Upper lobe of left lung (tissue), 6 donors: Measurements from ENCODE around the gene C22orf23. TPM values are rescaled to one million over a fixed set of nuclear protein-coding genes. Genes with fewer than 3 reads are reported as not detected.
A peak's percentile ranks its signal among the peaks of the same experiment; 100 is the strongest.

ENCODE experiments used
- ATAC-seq, 2 donors: fragments of 200-7000 bp; cut with Tn5 transposase; one replicate each; pipeline ENCODE4 v1.9.1; 2022; ENCODE audit warnings: mild to moderate bottlenecking in 2 of 2, moderate library complexity in 2 of 2; ENCODE audit not compliant: low FRiP score in 2 of 2
- DNase-seq, 2 donors: peaks; one replicate each; pipeline ENCODE4 v3.0.0-alpha.2; 2019 to 2020
- H3K27ac ChIP-seq, 4 donors: fragments of 200-600 bp; sonication (generic); one replicate each; pipeline ENCODE4 v1.5.1; 2016 to 2019
- H3K27me3 ChIP-seq, 4 donors: fragments of 200-600 bp; sonication (generic); one replicate each; pipeline ENCODE4 v1.5.1; 2017 to 2019
- H3K36me3 ChIP-seq, 4 donors: fragments of 200-600 bp; sonication (generic); one replicate each; pipeline ENCODE4 v1.5.1; 2016 to 2019
- H3K4me1 ChIP-seq, 4 donors: fragments of 200-600 bp; sonication (generic); one replicate each; pipeline ENCODE4 v1.5.1; 2018 to 2019
- H3K4me3 ChIP-seq, 4 donors: fragments of 200-600 bp; sonication (generic); one replicate each; pipeline ENCODE4 v1.5.1; 2017 to 2019; ENCODE audit warnings: mild to moderate bottlenecking in 2 of 4, moderate library complexity in 1 of 4
- H3K9me3 ChIP-seq, 4 donors: fragments of 200-600 bp; sonication (generic); one replicate each; pipeline ENCODE4 v1.5.1; 2018 to 2019
- EP300 ChIP-seq, 4 donors: sonication (generic); formaldehyde crosslinking; IDR thresholded peaks; one replicate each; pipeline ENCODE4 v1.5.1; 2017; ENCODE audit warnings: antibody characterized with exemption in 4 of 4, control low read depth in 2 of 4
- POLR2A ChIP-seq, 4 donors: fragments of 450-650 bp; IDR thresholded peaks; one replicate each; pipeline ENCODE4 v1.5.1; 2016 to 2017; ENCODE audit warnings: antibody characterized with exemption in 4 of 4, mild to moderate bottlenecking in 2 of 4
- POLR2AphosphoS5 ChIP-seq, 2 donors: sonication (generic); formaldehyde crosslinking; IDR thresholded peaks; one replicate each; pipeline ENCODE4 v1.5.1; 2017; ENCODE audit warnings: antibody characterized with exemption in 2 of 2
- WGBS, 2 donors: methylation state at CpG; one replicate each; pipeline ENCODE4 v1.1.5; 2017 to 2018; 5-methylcytosine and 5-hydroxymethylcytosine counted together
- total RNA-seq, 6 donors: library from RNA; depleted of rRNA in 4 of 6; stranded (reverse); fragments of >200 nt in 4 of 6; gene quantifications; one replicate each; pipeline versions ENCODE4 v1.1.0 to v1.2.1, GENCODE V29; 2016 to 2021
- TF ChIP-seq, protein P1 (sequence below), 6 experiments: fragments of 450-650 bp in 4 of 6; fragments of 200-600 bp in 2 of 6; sonication (generic) in 2 of 6; IDR thresholded peaks; one replicate each; pipeline ENCODE4 v1.5.1; 2016 to 2019; ENCODE audit warnings: antibody characterized with exemption in 6 of 6
- donor health status: DM: no; HTN: no; CAD: no; lungs with moderate emphysema.
- donor health status: DM: no; HTN: yes; CAD: no; lungs with severe emphysema.

C22orf23 gene
- total RNA-seq, 6 donors from 2014 or later: 0.46 to 7.2 (median 1.2) TPM; not detected in 1

DNA sequence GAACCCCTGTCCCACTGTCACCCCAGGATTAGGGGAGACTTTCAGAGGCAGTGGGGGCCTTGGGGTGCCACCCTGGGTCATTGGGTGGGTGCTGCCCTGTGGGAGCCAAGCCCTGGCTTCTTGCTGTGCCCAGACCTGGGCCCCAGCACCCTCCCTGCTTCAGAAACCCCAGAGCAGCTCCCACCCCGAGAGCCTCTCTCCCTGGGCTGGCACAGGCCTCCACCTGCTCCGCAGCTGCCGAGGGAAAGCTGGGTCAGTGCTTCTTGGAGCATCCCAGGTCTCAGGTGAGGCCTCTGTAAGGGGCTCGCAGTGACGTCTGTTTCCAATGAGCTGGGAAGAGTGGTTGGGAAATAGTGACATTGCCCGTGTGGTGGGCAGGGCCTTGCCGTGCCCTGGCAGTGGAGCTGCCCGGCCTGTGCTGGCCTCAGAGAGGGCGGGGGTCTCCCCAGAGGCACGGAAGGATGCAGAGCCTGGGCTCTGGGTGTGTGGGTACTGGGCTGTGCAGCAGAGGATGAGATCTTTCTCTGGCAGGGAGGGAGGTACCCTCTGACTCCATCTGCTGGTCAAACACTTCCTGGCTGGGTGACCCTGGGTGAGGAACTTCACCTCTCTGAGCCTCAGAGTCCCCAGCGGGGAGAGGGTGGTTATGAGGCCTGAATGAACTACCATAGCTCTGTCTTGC lies 23.0 kb downstream of the C22orf23 start:
- no peaks in the 10 kb centered on the region for H3K27me3 ChIP-seq
- peak in 1 of 2 donors; percentile 19 for ATAC-seq

GRCh38 chr22:37929390-37929789 lies 24.0 kb downstream of the C22orf23 start:
- peaks cover 0 to 79% (median 45%) of the 10 kb centered on the region in 4 donors for H3K36me3 ChIP-seq
- H3K27ac ChIP-seq: peak overlapping the region in 3 of 4 donors; percentile 15 to 58 (median 52)
- peaks cover 25 to 49% (median 44%) of the 10 kb centered on the region in 4 donors for H3K4me1 ChIP-seq
- DNase-seq (peak in 1 of 2 donors; percentile 44), ATAC-seq (no peak)
- H3K9me3 ChIP-seq: no peaks in the 10 kb centered on the region
- TF ChIP-seq, protein P1, sequence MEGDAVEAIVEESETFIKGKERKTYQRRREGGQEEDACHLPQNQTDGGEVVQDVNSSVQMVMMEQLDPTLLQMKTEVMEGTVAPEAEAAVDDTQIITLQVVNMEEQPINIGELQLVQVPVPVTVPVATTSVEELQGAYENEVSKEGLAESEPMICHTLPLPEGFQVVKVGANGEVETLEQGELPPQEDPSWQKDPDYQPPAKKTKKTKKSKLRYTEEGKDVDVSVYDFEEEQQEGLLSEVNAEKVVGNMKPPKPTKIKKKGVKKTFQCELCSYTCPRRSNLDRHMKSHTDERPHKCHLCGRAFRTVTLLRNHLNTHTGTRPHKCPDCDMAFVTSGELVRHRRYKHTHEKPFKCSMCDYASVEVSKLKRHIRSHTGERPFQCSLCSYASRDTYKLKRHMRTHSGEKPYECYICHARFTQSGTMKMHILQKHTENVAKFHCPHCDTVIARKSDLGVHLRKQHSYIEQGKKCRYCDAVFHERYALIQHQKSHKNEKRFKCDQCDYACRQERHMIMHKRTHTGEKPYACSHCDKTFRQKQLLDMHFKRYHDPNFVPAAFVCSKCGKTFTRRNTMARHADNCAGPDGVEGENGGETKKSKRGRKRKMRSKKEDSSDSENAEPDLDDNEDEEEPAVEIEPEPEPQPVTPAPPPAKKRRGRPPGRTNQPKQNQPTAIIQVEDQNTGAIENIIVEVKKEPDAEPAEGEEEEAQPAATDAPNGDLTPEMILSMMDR (IDR thresholded peaks at IDR 0.05): no peak
- TF ChIP-seq POLR2A (IDR thresholded peaks at IDR 0.05): no peak
- TF ChIP-seq EP300 (IDR thresholded peaks at IDR 0.05): no peak
- TF ChIP-seq POLR2AphosphoS5 (IDR thresholded peaks at IDR 0.05): no peak
- H3K4me3 ChIP-seq: no peak overlapping the region
- 67 to 90% methylated on average over 3 to 5 of the region's 5 CpGs for WGBS, 2 donors
- H3K27me3 ChIP-seq: no peaks in the 10 kb centered on the region

More for the DNA sequence above, 23.0 kb downstream of the C22orf23 start:
- TF ChIP-seq, protein P1 (IDR thresholded peaks at IDR 0.05): peak in 4 of 6 experiments; percentile 25 to 48 (median 36)
- no peak for TF ChIP-seq POLR2AphosphoS5 (IDR thresholded peaks at IDR 0.05)
- Histone ChIP-seq H3K27ac (peak overlapping the region in 3 of 4 donors; percentile 52 to 62 (median 52)), H3K4me3 (no peak overlapping the region), H3K4me1 (peaks cover 30 to 54% (median 46%) of the 10 kb centered on the region in 4 donors), H3K36me3 (peaks cover 0 to 73% (median 40%) of the 10 kb centered on the region in 4 donors), H3K9me3 (no peaks in the 10 kb centered on the region)
- DNase-seq: peak in 1 of 2 donors; percentile 31
- WGBS, 2 donors: 43 to 63% methylated on average over 1 to 11 of the region's 11 CpGs

- H3K9me3 ChIP-seq: no peaks in the 10 kb centered on the region
- DNase-seq (no peak), ATAC-seq (no peak)
- H3K4me1 ChIP-seq: peaks cover 8 to 31% (median 26%) of the 10 kb centered on the region in 4 donors
- peaks cover 0 to 88% (median 52%) of the 10 kb centered on the region in 4 donors for H3K36me3 ChIP-seq
- no peaks in the 10 kb centered on the region for H3K27me3 ChIP-seq
- WGBS, 2 donors: 100% methylated on average over 3 to 5 of the region's 5 CpGs
- TF ChIP-seq, protein P1 (IDR thresholded peaks at IDR 0.05): no peak
- TF ChIP-seq POLR2AphosphoS5 (IDR thresholded peaks at IDR 0.05) (no peak), EP300 (IDR thresholded peaks at IDR 0.05) (no peak), POLR2A (IDR thresholded peaks at IDR 0.05) (no peak)
- H3K4me3 ChIP-seq: no peak overlapping the region
- no peak overlapping the region for H3K27ac ChIP-seq
These were observed 25.8 kb downstream of the C22orf23 start for GRCh38 chr22:37927637-37927936.

DNA sequence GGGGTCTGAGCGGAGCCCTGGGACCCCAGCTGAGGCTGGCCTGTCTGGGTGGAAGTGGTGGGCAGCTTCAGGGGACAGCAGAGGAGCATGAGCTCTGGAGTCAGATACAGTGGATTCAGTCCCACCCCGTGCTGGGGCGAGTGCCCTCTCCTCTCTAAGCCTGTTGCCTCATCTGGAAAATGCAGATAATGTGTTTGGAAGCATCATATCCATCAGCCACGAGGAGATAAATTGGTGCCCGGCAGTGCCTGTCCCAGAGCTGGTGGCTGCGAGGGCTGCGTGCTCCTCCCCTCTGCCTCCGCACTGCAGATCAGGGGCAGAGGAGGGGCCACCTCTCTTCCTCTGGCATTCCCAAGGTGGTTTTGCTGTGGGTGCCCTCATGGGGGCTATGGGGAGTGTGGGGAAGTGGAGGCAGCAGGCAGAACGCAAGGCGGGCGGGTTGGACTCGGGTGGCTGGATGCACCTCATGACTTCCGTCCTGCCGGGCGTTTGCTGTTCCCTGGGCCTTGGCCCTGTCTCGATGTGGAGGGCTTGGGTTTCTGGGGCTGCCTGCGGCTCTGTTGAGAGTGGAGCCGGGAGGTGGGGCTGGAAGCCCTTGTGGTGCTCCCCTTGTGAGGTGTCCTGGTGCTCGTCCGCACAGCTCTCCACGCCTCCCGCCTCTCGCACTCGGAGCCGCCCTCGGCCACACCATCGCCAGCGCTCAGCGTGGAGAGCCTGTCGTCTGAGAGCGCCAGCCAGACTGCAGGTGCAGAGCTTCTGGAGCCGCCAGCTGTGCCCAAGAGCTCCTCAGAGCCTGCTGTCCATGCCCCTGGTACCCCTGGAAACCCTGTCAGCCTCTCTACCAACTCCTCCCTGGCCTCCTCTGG lies 26.4 kb downstream of the C22orf23 start:
- no peak overlapping the region for H3K27ac ChIP-seq
- ATAC-seq (no peak), DNase-seq (peak in 1 of 2 donors; percentile 78)
- H3K27me3 ChIP-seq: no peaks in the 10 kb centered on the region
- peaks cover 0 to 86% (median 52%) of the 10 kb centered on the region in 4 donors for H3K36me3 ChIP-seq
- no peaks in the 10 kb centered on the region for H3K9me3 ChIP-seq
- no peak overlapping the region for H3K4me3 ChIP-seq
- TF ChIP-seq, protein P1 (IDR thresholded peaks at IDR 0.05): no peak
- TF ChIP-seq EP300 (IDR thresholded peaks at IDR 0.05) (no peak), POLR2A (IDR thresholded peaks at IDR 0.05) (no peak), POLR2AphosphoS5 (IDR thresholded peaks at IDR 0.05) (no peak)
- 94 to 97% methylated on average over 24 to 32 of the region's 32 CpGs for WGBS, 2 donors
- H3K4me1 ChIP-seq: peaks cover 8 to 26% (median 21%) of the 10 kb centered on the region in 4 donors
